WERI-Rb-1 (cell line): ENCODE data around the gene MACC1.
"Not testable (repeated sequence)": the region's sequence is repeated elsewhere in the genome, so short reads cannot be mapped to it uniquely, and the experiment has no call there.

Experiments used
- DNase-seq: peaks from one replicate; pipeline ENCODE4 v3.0.0-alpha.2; 2020
- H3K27ac ChIP-seq: fragments of 250-450 bp; sonication (Bioruptor Pico); 2 replicates; pipeline ENCODE4 v1.5.1; 2020; ENCODE audit warnings: mild to moderate bottlenecking, moderate library complexity
- H3K27me3 ChIP-seq: fragments of 250-450 bp; sonication (Bioruptor Pico); 2 replicates; pipeline ENCODE4 v1.5.1; 2021; ENCODE audit warnings: mild to moderate bottlenecking, low read depth, moderate library complexity; ENCODE audit not compliant: insufficient read depth, severe bottlenecking
- H3K36me3 ChIP-seq: fragments of 250-450 bp; sonication (Bioruptor Pico); 2 replicates; pipeline ENCODE4 v1.5.1; 2020; ENCODE audit warnings: mild to moderate bottlenecking, moderate library complexity
- H3K4me3 ChIP-seq: 2 replicates; pipeline ENCODE4 v1.5.1; 2011; ENCODE audit warnings: low read depth, mild to moderate bottlenecking, control low read depth, low read length
- H3K9me3 ChIP-seq: fragments of 250-450 bp; sonication (Bioruptor Pico); 2 replicates; pipeline ENCODE4 v1.5.1; 2021; ENCODE audit warnings: mild to moderate bottlenecking, moderate library complexity; ENCODE audit not compliant: severe bottlenecking
- TF ChIP-seq, protein P1 (sequence below): IDR thresholded peaks from 2 replicates; pipeline ENCODE4 v1.5.1; 2011; ENCODE audit warnings: low read depth, mild to moderate bottlenecking, control low read depth, inconsistent platforms, low read length

The MACC1 gene

DNA sequence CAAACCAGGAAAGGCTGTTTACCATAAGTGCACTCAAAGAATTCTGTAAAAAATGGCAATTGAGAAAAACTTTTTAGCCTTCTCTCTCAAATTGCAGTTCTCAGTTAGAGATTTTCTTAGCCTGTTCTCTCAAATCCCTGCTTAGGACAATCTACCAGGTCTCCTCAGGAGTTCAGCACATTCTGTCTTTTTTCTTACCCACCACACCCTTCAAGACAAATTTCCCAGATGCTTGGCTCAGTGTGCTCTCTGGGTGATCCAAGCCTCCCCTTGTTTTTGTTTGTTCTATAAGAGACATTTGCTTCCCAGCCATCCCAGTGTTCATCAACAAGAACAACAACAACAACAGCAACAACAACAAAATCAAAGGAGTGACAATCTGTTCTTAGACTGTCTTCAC is 87.3 kb downstream of the MACC1 start:
- H3K4me3 ChIP-seq: no peak overlapping the region

DNA sequence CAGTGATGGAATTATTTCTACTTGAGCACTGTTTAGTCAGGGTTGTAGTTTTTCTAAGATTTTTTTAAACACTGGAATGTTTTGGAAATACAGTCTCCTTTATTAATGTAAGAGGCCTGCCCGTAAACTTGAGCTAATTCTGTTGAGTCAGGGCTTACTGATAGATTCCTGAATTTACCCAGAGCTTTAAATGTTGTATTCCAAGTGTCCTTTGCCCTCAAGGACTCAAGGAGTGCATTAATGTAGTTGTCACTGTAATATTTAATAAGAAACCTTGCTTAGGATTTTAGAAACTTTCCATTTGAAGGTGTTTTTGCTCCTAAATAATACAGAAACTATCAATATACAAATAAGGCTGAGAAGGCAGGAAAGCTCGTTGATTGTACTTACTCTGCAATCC is 89.2 kb downstream of the MACC1 start:
- no peak for DNase-seq
- no peak overlapping the region for H3K27ac ChIP-seq
- TF ChIP-seq, protein P1, sequence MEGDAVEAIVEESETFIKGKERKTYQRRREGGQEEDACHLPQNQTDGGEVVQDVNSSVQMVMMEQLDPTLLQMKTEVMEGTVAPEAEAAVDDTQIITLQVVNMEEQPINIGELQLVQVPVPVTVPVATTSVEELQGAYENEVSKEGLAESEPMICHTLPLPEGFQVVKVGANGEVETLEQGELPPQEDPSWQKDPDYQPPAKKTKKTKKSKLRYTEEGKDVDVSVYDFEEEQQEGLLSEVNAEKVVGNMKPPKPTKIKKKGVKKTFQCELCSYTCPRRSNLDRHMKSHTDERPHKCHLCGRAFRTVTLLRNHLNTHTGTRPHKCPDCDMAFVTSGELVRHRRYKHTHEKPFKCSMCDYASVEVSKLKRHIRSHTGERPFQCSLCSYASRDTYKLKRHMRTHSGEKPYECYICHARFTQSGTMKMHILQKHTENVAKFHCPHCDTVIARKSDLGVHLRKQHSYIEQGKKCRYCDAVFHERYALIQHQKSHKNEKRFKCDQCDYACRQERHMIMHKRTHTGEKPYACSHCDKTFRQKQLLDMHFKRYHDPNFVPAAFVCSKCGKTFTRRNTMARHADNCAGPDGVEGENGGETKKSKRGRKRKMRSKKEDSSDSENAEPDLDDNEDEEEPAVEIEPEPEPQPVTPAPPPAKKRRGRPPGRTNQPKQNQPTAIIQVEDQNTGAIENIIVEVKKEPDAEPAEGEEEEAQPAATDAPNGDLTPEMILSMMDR: no peak
- no peak overlapping the region for H3K4me3 ChIP-seq
- no peaks in the 10 kb centered on the region for H3K9me3 ChIP-seq
- no peaks in the 10 kb centered on the region for H3K36me3 ChIP-seq
- no peaks in the 10 kb centered on the region for H3K27me3 ChIP-seq

More for the DNA sequence above, 87.3 kb downstream of the MACC1 start:
- DNase-seq: no peak
- no peaks in the 10 kb centered on the region for H3K36me3 ChIP-seq
- TF ChIP-seq, protein P1: no peak
- no peak overlapping the region for H3K27ac ChIP-seq
- no peaks in the 10 kb centered on the region for H3K27me3 ChIP-seq
- H3K9me3 ChIP-seq: no peaks in the 10 kb centered on the region

DNA sequence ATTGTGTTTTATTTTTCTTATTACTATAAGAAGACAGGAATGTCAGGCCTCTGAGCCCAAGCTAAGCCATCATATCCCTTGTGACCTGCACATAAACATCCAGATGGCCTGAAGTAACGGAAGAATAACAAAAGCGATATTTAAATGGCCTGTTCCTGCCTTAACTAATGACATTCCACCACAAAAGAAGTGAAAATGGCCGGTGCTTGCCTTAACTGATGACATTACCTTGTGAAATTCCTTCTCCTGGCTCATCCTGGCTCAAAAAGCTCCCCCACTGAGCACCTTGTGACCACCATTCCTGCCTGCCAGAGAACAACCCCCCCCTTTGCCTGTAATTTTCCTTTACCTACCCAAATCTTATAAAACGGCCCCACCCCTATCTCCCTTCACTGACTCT is 91.1 kb downstream of the MACC1 start:
- H3K27me3 ChIP-seq, H3K27ac ChIP-seq, H3K36me3 ChIP-seq, H3K9me3 ChIP-seq, H3K4me3 ChIP-seq, DNase-seq: not testable (repeated sequence)

DNA sequence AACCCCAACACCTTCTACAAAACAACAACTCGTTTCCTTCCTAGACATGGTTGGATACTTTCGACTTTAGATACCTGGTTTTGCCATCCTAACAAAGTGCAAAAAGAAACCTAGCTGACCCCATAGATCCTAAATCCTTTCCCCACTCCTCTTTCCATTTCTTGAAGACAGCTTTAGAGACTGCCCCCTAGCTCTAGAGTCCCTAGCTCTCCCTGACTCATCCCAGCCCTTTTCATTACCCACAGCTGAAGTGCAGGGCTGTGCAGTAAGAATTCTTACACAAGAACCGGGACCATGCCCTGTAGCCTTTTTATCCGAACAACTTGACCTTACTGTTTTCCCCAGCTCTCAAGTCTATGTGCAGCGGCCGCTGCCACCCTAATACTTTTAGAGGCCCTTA is 93.1 kb downstream of the MACC1 start:
- not testable (repeated sequence) for H3K27me3 ChIP-seq, H3K27ac ChIP-seq, H3K4me3 ChIP-seq, DNase-seq, H3K36me3 ChIP-seq, H3K9me3 ChIP-seq

DNA sequence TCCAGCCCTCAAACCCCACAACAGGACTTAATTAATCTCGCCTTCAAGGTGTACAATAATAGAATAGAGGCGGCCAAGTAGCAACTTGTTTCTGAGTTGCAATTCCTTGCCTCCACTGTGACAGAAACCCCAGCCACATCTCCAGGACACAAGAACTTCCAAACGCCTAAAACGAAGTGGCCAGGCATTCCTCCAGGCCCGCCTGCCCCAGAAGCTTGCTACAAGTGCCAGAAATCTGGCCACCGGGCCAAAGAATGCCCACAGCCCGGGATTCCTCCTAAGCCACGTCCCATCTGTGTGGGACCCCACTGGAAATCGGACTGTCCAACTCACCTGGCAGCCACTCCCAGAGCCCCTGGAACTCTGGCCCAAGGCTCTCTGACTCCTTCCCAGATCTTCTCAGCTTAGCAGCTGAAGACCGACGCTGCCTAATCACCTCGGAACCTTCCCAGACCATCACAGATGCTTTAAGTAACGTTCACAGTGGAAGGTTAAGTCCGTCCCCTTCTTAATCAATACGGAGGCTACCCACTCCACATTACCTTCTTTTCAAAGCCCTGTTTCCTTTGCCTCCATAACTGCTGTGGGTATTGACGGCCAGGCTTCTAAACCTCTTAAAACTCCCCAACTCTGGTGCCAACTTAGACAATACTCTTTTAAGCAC is 94.4 kb downstream of the MACC1 start:
- not testable (repeated sequence) for H3K4me3 ChIP-seq, H3K27ac ChIP-seq

DNA sequence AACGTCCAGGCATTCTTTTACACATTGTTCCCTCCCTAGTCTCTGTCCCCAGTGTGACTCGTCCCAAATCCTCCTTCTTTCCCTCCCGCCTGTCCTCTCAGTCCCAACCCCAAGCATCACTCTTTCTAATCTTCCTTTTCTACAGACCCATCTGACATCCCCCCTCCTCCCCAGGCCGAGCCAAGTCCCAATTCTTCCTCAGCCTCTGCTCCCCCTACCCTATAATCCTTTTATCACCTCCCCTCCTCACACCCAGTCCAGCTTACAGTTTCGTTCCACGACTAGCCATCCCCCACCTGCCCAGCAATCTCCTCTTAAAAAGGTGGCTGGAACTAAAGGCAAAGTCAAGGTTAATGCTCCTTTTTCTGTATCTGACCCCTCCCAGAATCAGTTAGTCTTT is 95.1 kb downstream of the MACC1 start:
- H3K27ac ChIP-seq: no peak overlapping the region
- TF ChIP-seq, protein P1: no peak
- no peaks in the 10 kb centered on the region for H3K9me3 ChIP-seq
- no peaks in the 10 kb centered on the region for H3K27me3 ChIP-seq
- no peak overlapping the region for H3K4me3 ChIP-seq
- no peak for DNase-seq
- no peaks in the 10 kb centered on the region for H3K36me3 ChIP-seq

More for the DNA sequence above, 94.4 kb downstream of the MACC1 start:
- DNase-seq, H3K36me3 ChIP-seq, H3K27me3 ChIP-seq, H3K9me3 ChIP-seq: not testable (repeated sequence)

DNA sequence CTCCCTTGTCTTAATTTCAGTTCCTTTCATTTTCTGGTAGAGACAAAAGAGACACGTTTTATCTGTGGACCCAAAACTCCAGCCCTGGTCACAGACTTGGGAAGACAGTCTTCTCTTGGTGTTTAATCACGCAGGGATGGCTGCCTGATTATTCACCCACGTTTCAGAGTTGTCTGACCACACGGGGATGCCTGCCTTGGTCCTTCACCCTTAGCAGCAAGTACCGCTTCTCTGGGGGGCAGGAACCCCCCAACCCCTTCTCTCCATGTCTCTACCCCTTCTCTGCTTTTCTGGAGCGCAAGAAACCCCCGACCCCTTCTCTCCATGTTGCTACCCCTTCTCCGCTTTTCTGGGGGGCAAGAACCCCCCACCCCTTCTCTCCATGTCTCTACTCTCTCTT is 95.8 kb downstream of the MACC1 start:
- no peaks in the 10 kb centered on the region for H3K9me3 ChIP-seq
- H3K36me3 ChIP-seq: no peaks in the 10 kb centered on the region
- H3K27ac ChIP-seq: no peak overlapping the region
- TF ChIP-seq, protein P1: no peak
- no peaks in the 10 kb centered on the region for H3K27me3 ChIP-seq
- no peak for DNase-seq
- no peak overlapping the region for H3K4me3 ChIP-seq

DNA sequence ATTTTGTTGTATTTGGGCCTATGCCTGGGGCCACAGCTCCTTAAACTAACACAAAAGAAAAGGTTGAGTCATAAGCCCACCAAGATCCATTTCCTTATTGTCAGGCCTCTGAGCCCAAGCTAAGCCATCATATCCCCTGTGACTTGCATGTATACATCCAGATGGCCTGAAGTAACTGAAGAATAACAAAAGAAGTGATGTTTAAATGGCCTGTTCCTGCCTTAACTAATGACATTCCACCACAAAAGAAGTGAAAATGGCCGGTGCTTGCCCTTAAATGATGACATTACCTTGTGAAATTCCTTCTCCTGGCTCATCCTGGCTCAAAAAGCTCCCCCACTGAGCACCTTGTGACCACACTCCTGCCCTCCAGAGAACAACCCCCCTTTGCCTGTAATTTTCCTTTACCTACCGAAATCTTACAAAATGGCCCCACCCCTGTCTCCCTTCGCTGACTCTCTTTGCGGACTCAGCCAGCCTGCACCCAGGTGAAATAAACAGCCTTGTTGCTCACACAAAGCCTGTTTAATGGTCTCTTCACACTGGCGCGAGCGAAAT is 96.5 kb downstream of the MACC1 start:
- H3K27ac ChIP-seq, H3K36me3 ChIP-seq, H3K27me3 ChIP-seq, DNase-seq, H3K9me3 ChIP-seq, H3K4me3 ChIP-seq: not testable (repeated sequence)
